DND-41 (cell line): ENCODE data around the gene BIRC7.

ENCODE experiments used
- ATAC-seq: fragments of 200-7000 bp; cut with Tn5 transposase; 3 replicates; pipeline ENCODE4 v1.9.1; 2021; ENCODE audit warnings: low read depth; ENCODE audit not compliant: insufficient read depth
- DNase-seq: peaks from one replicate; pipeline ENCODE4 v3.0.0-alpha.2; 2020
- H2AFZ ChIP-seq: 2 replicates; pipeline ENCODE4 v1.6.0; 2012; ENCODE audit warnings: low read depth, low read length
- H3K27ac ChIP-seq: 2 replicates; pipeline ENCODE4 v1.5.1; 2012; ENCODE audit warnings: low read length, inconsistent platforms
- H3K27me3 ChIP-seq: fragments of 200-600 bp; sonication (generic); 2 replicates; pipeline ENCODE4 v1.6.0; 2012; ENCODE audit warnings: low read length, mild to moderate bottlenecking, inconsistent platforms; ENCODE audit not compliant: insufficient read depth, poor library complexity
- H3K36me3 ChIP-seq: 2 replicates; pipeline ENCODE4 v1.5.1; 2012; ENCODE audit warnings: low read length, inconsistent platforms; ENCODE audit not compliant: insufficient read depth
- H3K4me1 ChIP-seq: 2 replicates; pipeline ENCODE4 v1.5.1; 2012; ENCODE audit warnings: mild to moderate bottlenecking, low read length; ENCODE audit not compliant: insufficient read depth
- H3K4me2 ChIP-seq: 2 replicates; pipeline ENCODE4 v1.6.0; 2012; ENCODE audit warnings: mild to moderate bottlenecking, moderate library complexity, low read length, inconsistent platforms; ENCODE audit not compliant: insufficient read depth
- H3K4me3 ChIP-seq, 2 experiments: fragments of 200-600 bp in 1 of 2; shearing (Covaris generic) in 1 of 2; 2 replicates each; pipeline ENCODE4 v1.5.1; 2012 to 2016; ENCODE audit warnings: inconsistent platforms in 2 of 2, low read length in 2 of 2, mild to moderate bottlenecking in 2 of 2, low read depth in 1 of 2, moderate library complexity in 1 of 2
- H3K79me2 ChIP-seq: 2 replicates; pipeline ENCODE4 v1.6.0; 2012; ENCODE audit warnings: low read length, inconsistent platforms; ENCODE audit not compliant: insufficient read depth
- H3K9ac ChIP-seq: 2 replicates; pipeline ENCODE4 v1.6.0; 2012; ENCODE audit warnings: low read depth, mild to moderate bottlenecking, inconsistent platforms, low read length, moderate library complexity
- H3K9me3 ChIP-seq: 2 replicates; pipeline ENCODE4 v1.5.1; 2012; ENCODE audit warnings: low read length, moderate library complexity, mild to moderate bottlenecking, inconsistent platforms; ENCODE audit not compliant: insufficient read depth, severe bottlenecking
- H4K20me1 ChIP-seq: 2 replicates; pipeline ENCODE4 v1.6.0; 2012; ENCODE audit warnings: low read length; ENCODE audit not compliant: insufficient read depth
- EZH2 ChIP-seq: IDR thresholded peaks from 3 replicates; pipeline ENCODE4 v1.6.1; 2012; ENCODE audit warnings: borderline replicate concordance, low read depth, mild to moderate bottlenecking, moderate library complexity, low read length, inconsistent platforms; ENCODE audit not compliant: severe bottlenecking
- TF ChIP-seq, protein P1 (sequence below): IDR thresholded peaks from 2 replicates; pipeline ENCODE4 v1.5.1; 2012; ENCODE audit warnings: borderline replicate concordance, low read length, moderate library complexity, mild to moderate bottlenecking; ENCODE audit not compliant: poor library complexity, severe bottlenecking; ENCODE audit errors: extremely low read depth

BIRC7 gene

DNA sequence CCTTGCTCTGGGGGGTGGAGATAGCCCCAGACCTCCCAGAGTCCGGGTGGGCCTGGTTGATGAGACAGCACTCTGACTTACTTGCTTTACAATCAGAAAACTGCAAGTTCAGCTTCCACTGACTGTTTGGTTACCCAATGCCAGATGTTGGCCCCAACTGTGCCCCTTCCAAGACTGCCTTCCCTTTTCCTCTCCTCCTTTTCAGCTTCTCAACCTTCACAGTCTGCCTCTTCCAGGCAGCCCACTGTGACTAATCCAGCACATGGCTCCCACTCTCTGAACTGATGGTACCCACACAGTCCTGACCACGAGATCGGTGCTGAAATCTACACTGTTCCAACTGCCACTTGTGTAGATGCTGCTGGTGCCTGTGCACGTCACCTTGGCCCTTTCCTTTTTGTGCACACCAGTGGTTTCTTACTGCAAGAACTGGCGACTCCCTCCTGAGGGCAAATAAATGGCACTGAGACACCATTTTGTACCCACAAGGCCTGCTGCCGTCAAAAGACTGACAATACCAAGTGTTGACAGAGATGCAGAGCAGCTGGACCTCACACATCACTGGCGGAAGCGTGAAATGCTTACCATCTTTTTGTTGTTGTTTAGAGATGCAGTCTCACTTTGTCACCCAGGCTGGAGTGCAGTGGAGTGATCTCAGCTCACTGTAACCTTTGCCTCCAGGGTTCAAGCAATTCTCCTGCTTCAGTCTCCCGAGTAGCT lies 35.1 kb downstream of the BIRC7 start:
- H3K36me3 ChIP-seq = peaks cover 7% of the 10 kb centered on the region
- H3K27me3 ChIP-seq = peaks cover 5% of the 10 kb centered on the region
- no peak for TF ChIP-seq EZH2
- no peak overlapping the region for H3K9ac ChIP-seq
- H3K4me1 ChIP-seq = peaks cover 33% of the 10 kb centered on the region
- no peaks in the 10 kb centered on the region for H3K9me3 ChIP-seq
- DNase-seq (no peak), ATAC-seq (no peak)
- H4K20me1 ChIP-seq = peaks cover 26% of the 10 kb centered on the region
- H3K4me3 ChIP-seq = no peak overlapping the region
- H3K27ac ChIP-seq = no peak overlapping the region
- H3K79me2 ChIP-seq = peaks cover 32% of the 10 kb centered on the region
- H3K4me2 ChIP-seq = peak overlapping the region; percentile 12; the same call in 1 of the 2 replicates
- H2AFZ ChIP-seq = no peak overlapping the region

DNA sequence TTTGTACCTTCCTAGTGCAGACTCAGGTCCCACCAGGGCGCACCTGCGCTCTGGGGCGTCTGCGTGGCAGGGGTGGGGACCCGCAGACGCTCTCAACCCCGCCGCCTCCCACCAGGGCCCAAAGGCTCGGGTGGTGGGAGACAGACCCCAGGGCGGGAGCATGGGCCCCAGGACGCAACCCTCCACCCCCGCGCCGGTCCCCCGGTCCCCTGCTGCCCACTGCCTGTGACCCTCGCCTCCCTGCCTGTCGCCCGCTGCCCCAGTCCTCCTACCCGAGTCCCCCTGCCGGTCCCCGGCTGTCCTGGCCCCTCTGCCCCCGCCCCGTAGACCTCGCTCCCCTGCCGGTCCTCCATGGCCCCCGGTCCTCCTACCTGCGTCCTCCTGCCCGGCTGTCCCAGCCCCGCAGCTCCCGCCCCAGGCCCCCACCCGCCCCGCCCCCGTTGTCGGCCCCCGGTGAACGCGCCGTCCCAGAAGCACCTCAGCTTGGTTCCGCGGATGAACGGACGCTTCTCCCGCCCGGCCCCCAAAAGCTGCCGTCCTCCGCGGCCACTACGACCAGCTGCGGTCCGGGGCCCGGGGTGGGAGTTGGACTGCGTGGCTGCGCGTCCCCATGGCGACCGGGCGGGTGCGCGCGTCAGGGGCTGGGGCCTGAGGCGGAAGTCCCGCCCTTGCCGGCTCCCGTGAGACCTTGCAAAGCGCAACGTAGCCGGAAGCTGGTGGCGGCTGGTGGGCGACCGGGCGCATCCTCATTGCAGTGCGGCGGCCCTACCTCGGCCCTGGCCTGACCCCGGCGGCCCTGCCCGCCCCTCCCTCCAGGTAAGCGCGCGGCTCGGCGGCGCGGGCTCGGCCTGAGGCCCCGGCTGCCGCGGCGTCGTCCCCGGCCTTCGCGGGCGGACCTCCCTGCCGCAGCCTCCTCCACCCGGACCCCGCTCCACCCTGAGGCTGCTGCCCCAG lies 36.7 kb downstream of the BIRC7 start, which contains the start of gene ARFGAP1:
TSS of gene ARFGAP1 (plus strand) at position 709 of the 954 bp plus-strand sequence. CDS start 2,768 bp downstream, outside the sequence.
- peak within 1 kb of the TSS; percentile 70 for H3K27ac ChIP-seq

DNA sequence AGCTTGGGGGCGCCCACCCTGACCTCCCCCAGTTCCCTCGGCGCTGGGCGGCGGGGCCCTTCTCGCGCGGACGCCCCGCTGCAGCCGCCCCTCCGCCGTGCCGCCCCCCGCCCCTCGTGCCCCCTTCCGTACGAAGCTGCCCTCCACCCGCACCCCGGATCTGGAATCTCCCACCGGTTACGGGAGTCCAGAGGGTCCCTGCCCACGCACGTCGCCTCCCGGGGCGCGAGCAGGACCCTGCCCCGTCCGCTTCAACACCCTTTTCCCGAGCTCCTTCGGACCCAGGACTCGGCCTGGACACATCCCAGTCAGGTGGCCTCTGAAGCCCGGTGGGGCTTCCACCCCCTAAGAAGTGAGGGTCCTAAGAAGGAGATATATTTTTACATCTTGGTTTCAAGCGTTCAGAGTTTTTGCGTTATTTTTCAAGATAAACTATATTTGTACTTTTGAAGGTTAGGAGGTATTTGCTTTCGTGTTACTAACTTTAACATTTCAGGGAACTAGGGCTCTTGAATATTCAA lies 37.4 kb downstream of the BIRC7 start:
- Histone ChIP-seq H3K27me3 (no peaks in the 10 kb centered on the region), H3K4me2 (peak overlapping the region; percentile 91), H3K36me3 (peaks cover 31% of the 10 kb centered on the region), H3K4me1 (peaks cover 33% of the 10 kb centered on the region), H3K79me2 (peaks cover 52% of the 10 kb centered on the region), H4K20me1 (peaks cover 48% of the 10 kb centered on the region), H3K4me3 (peak overlapping the region; percentile 98 to 99), H3K9me3 (no peaks in the 10 kb centered on the region), H3K27ac (peak overlapping the region; percentile 70), H3K9ac (peak overlapping the region; percentile 83), H2AFZ (peak overlapping the region; percentile 76)
- TF ChIP-seq, protein P1, sequence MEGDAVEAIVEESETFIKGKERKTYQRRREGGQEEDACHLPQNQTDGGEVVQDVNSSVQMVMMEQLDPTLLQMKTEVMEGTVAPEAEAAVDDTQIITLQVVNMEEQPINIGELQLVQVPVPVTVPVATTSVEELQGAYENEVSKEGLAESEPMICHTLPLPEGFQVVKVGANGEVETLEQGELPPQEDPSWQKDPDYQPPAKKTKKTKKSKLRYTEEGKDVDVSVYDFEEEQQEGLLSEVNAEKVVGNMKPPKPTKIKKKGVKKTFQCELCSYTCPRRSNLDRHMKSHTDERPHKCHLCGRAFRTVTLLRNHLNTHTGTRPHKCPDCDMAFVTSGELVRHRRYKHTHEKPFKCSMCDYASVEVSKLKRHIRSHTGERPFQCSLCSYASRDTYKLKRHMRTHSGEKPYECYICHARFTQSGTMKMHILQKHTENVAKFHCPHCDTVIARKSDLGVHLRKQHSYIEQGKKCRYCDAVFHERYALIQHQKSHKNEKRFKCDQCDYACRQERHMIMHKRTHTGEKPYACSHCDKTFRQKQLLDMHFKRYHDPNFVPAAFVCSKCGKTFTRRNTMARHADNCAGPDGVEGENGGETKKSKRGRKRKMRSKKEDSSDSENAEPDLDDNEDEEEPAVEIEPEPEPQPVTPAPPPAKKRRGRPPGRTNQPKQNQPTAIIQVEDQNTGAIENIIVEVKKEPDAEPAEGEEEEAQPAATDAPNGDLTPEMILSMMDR = no peak
- TF ChIP-seq EZH2 = no peak
- DNase-seq = no peak
- no peak for ATAC-seq

More for the DNA sequence above, 36.7 kb downstream of the BIRC7 start, which contains the start of gene ARFGAP1:
- Histone ChIP-seq H3K4me3 (peak within 1 kb of the TSS; percentile 98 to 99), H3K36me3 (peaks cover 23% of the 10 kb centered on the region), H3K79me2 (peaks cover 48% of the 10 kb centered on the region), H3K9me3 (no peaks in the 10 kb centered on the region), H3K4me2 (peak within 1 kb of the TSS; percentile 91), H3K27me3 (no peaks in the 10 kb centered on the region), H2AFZ (peak within 1 kb of the TSS; percentile 76), H3K4me1 (peaks cover 33% of the 10 kb centered on the region), H3K9ac (peak within 1 kb of the TSS; percentile 83), H4K20me1 (peaks cover 41% of the 10 kb centered on the region)
- peak; percentile 99 for ATAC-seq
- TF ChIP-seq EZH2 = no peak
- TF ChIP-seq, protein P1 = no peak
- peak; percentile 90 for DNase-seq
